ENCODE data around the gene STAB2.

STAB2 gene

DNA sequence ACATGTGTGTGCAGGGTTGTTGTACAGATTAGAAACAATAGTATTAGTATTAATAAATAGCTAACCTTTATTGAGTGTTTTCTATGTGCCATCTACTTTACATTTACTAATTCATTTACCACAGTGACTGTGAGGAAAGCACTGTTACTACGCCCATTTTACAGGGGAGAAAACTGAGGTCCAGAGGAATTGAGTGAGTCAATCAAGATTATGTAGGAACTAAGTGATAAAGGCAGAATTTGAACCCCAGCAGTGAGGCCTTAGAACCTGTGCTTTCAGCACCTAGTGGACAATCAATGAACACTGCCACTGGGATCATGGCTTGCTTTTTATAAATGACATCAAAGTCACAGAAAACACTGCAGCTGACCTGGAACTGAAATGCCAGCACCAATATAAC lies 225.7 kb downstream of the STAB2 start:
- no peak for DNase-seq

- DNase-seq: no peak
These were observed 226.4 kb downstream of the STAB2 start for GRCh38 chr12:103813426-103813825.

- no peak for DNase-seq
These were observed 226.9 kb downstream of the STAB2 start for GRCh38 chr12:103813949-103814348.

GRCh38 chr12:103814436-103814835 lies 227.4 kb downstream of the STAB2 start:
- DNase-seq: peak; percentile 20
